Breast epithelium (tissue), 3 donors: ENCODE data around the gene GPR3.

Experiments
- POLR2A ChIP-seq: fragments of 450-650 bp; IDR thresholded peaks from one replicate; pipeline ENCODE4 v1.6.1; 2016; ENCODE audit warnings: antibody characterized with exemption, mild to moderate bottlenecking, moderate library complexity
- TF ChIP-seq, protein P1 (sequence below), 3 donors: fragments of 450-650 bp; IDR thresholded peaks; one replicate each; pipeline ENCODE4 v1.5.1; 2016 to 2017; ENCODE audit warnings: antibody characterized with exemption in 3 of 3, mild to moderate bottlenecking in 3 of 3, moderate library complexity in 3 of 3

DNA sequence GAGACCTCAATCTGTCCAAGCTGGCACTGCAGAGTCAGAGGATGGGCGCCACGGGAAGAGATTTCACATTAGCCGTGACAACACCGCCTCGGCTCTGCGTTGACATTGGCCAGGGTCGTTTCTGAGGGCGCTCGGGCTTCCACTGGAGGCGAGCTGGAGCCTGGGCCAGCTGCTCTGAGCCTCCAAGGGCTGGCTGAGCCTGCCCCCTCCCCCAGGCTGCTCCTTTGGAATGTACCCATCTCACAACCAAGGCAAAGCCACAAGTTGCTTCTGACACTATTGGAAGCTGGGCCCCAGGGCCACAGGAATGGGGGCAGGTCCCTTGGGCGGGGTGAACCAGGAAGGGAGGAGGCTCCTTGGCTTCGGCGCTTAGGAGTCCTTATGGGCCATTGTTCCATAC lies 12.7 kb downstream of the GPR3 start:
- TF ChIP-seq, protein P1, sequence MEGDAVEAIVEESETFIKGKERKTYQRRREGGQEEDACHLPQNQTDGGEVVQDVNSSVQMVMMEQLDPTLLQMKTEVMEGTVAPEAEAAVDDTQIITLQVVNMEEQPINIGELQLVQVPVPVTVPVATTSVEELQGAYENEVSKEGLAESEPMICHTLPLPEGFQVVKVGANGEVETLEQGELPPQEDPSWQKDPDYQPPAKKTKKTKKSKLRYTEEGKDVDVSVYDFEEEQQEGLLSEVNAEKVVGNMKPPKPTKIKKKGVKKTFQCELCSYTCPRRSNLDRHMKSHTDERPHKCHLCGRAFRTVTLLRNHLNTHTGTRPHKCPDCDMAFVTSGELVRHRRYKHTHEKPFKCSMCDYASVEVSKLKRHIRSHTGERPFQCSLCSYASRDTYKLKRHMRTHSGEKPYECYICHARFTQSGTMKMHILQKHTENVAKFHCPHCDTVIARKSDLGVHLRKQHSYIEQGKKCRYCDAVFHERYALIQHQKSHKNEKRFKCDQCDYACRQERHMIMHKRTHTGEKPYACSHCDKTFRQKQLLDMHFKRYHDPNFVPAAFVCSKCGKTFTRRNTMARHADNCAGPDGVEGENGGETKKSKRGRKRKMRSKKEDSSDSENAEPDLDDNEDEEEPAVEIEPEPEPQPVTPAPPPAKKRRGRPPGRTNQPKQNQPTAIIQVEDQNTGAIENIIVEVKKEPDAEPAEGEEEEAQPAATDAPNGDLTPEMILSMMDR (IDR thresholded peaks at IDR 0.05), result no peak
- no peak for TF ChIP-seq POLR2A
